WTC11 (cell line): ENCODE data around the gene CDC16. TPM values are rescaled to one million over a fixed set of nuclear protein-coding genes. Genes with fewer than 3 reads are reported as not detected.

Experiments used
- ATAC-seq: fragments of 200-7000 bp; cut with Tn5 transposase; 2 replicates; pipeline ENCODE4 v1.10.0; 2021; ENCODE audit warnings: mild to moderate bottlenecking, moderate library complexity
- CTCF ChIA-PET: fragments of 300-600 bp; sonication (Branson Sonifier 250); formaldehyde crosslinking; loops from one replicate; lab custom pipeline; 2021; ENCODE audit warnings: antibody characterized with exemption; lab: Charles Lee
- POLR2A ChIA-PET: fragments of 350-600 bp; sonication (Branson Sonifier 250); formaldehyde crosslinking; loops from one replicate; lab custom pipeline; 2021; ENCODE audit warnings: antibody characterized with exemption; lab: Charles Lee
- DNase-seq: peaks from one replicate; pipeline ENCODE4 v3.0.0; 2021; ENCODE audit warnings: low spot score
- H3K27ac Mint-ChIP-seq: 2 replicates; pipeline ENCODE4 v1.8.0; 2021; ENCODE audit warnings: mixed read lengths
- H3K27me3 Mint-ChIP-seq: 2 replicates; pipeline ENCODE4 v1.8.0; 2021; ENCODE audit warnings: low read depth, mild to moderate bottlenecking, moderate library complexity, mixed read lengths
- H3K36me3 Mint-ChIP-seq: 2 replicates; pipeline ENCODE4 v1.8.0; 2021; ENCODE audit warnings: mixed read lengths
- H3K4me1 Mint-ChIP-seq: 2 replicates; pipeline ENCODE4 v1.8.0; 2022; ENCODE audit warnings: mixed read lengths
- H3K4me3 Mint-ChIP-seq: 2 replicates; pipeline ENCODE4 v1.8.0; 2021; ENCODE audit warnings: mild to moderate bottlenecking, moderate library complexity, mixed read lengths
- H3K9me3 Mint-ChIP-seq: 2 replicates; pipeline ENCODE4 v1.8.0; 2021; ENCODE audit warnings: mixed read lengths
- ATF1 ChIP-seq: sonication (generic); formaldehyde crosslinking; IDR thresholded peaks from 2 replicates; pipeline ENCODE4 v1.8.1; 2023; ENCODE audit warnings: mild to moderate bottlenecking, moderate library complexity, missing genetic modification reagents
- CREB1 ChIP-seq: sonication (generic); formaldehyde crosslinking; IDR thresholded peaks from 2 replicates; pipeline ENCODE4 v1.8.0; 2023; ENCODE audit warnings: mild to moderate bottlenecking, missing genetic modification reagents
- CREM ChIP-seq: sonication (generic); formaldehyde crosslinking; IDR thresholded peaks from 2 replicates; pipeline ENCODE4 v1.8.1; 2022; ENCODE audit warnings: mild to moderate bottlenecking, missing genetic modification reagents, moderate library complexity
- ELF4 ChIP-seq: sonication (generic); formaldehyde crosslinking; IDR thresholded peaks from 2 replicates; pipeline ENCODE4 v1.8.1; 2022; ENCODE audit warnings: low read depth, mild to moderate bottlenecking, moderate library complexity, missing genetic modification reagents
- ESRRA ChIP-seq: sonication (generic); formaldehyde crosslinking; IDR thresholded peaks from 2 replicates; pipeline ENCODE4 v1.8.1; 2022; ENCODE audit warnings: mild to moderate bottlenecking, missing genetic modification reagents, borderline replicate concordance
- FOXP1 ChIP-seq: sonication (generic); formaldehyde crosslinking; IDR thresholded peaks from 2 replicates; pipeline ENCODE4 v1.8.0; 2022; ENCODE audit warnings: missing genetic modification reagents, mild to moderate bottlenecking, moderate library complexity, borderline replicate concordance
- GABPB1 ChIP-seq: sonication (generic); formaldehyde crosslinking; IDR thresholded peaks from 2 replicates; pipeline ENCODE4 v1.8.1; 2023; ENCODE audit warnings: mild to moderate bottlenecking, missing genetic modification reagents
- MXD4 ChIP-seq: fragments of 250-450 bp; sonication (Bioruptor Pico); IDR thresholded peaks from 2 replicates; pipeline ENCODE4 v1.8.0; 2021; ENCODE audit warnings: mild to moderate bottlenecking, moderate library complexity, borderline replicate concordance
- NFE2L1 ChIP-seq: sonication (generic); formaldehyde crosslinking; IDR thresholded peaks from 2 replicates; pipeline ENCODE4 v1.8.1; 2023; ENCODE audit warnings: missing genetic modification reagents
- PRRX2 ChIP-seq: fragments of 250-450 bp; sonication (Bioruptor Pico); IDR thresholded peaks from 2 replicates; pipeline ENCODE4 v1.8.0; 2021; ENCODE audit warnings: mild to moderate bottlenecking
- SP1 ChIP-seq: sonication (generic); formaldehyde crosslinking; conservative IDR thresholded peaks from 2 replicates; pipeline ENCODE4 v1.8.1; 2022; ENCODE audit warnings: missing genetic modification reagents
- ZNF232 ChIP-seq: sonication (generic); formaldehyde crosslinking; IDR thresholded peaks from 2 replicates; pipeline ENCODE4 v1.8.0; 2022; ENCODE audit warnings: mild to moderate bottlenecking, missing genetic modification reagents
- ZNF423 ChIP-seq: fragments of 250-450 bp; sonication (Bioruptor Pico); IDR thresholded peaks from 2 replicates; pipeline ENCODE4 v2.1.2; 2022; ENCODE audit warnings: mild to moderate bottlenecking, moderate library complexity
- total RNA-seq: library from RNA; stranded (reverse); gene quantifications from 3 replicates; pipeline ENCODE4 v1.2.3, GENCODE V29; 2021
- TF ChIP-seq, protein P1 (sequence below): sonication (generic); formaldehyde crosslinking; IDR thresholded peaks from 2 replicates; pipeline ENCODE4 v1.8.0; 2022; ENCODE audit warnings: mild to moderate bottlenecking, missing genetic modification reagents
- TF ChIP-seq, protein P2 (sequence below): sonication (generic); formaldehyde crosslinking; IDR thresholded peaks from 2 replicates; pipeline ENCODE4 v1.8.1; 2023; ENCODE audit warnings: mild to moderate bottlenecking, moderate library complexity, missing genetic modification reagents
- TF ChIP-seq, protein P3 (sequence below): sonication (generic); formaldehyde crosslinking; IDR thresholded peaks from 2 replicates; pipeline ENCODE4 v1.8.0; 2022; ENCODE audit warnings: missing genetic modification reagents
- TF ChIP-seq, protein P4 (sequence below): sonication (generic); formaldehyde crosslinking; IDR thresholded peaks from 2 replicates; pipeline ENCODE4 v1.8.1; 2023; ENCODE audit warnings: mild to moderate bottlenecking, missing genetic modification reagents
- TF ChIP-seq, protein P5 (sequence below): fragments of 250-450 bp; sonication (Bioruptor Pico); IDR thresholded peaks from 2 replicates; pipeline ENCODE4 v1.9.0; 2021; ENCODE audit warnings: mild to moderate bottlenecking
- TF ChIP-seq, protein P6 (sequence below): sonication (generic); formaldehyde crosslinking; IDR thresholded peaks from 2 replicates; pipeline ENCODE4 v1.8.0; 2023; ENCODE audit warnings: mild to moderate bottlenecking, missing genetic modification reagents
- TF ChIP-seq, protein P7 (sequence below): sonication (generic); formaldehyde crosslinking; conservative IDR thresholded peaks from 2 replicates; pipeline ENCODE4 v1.8.1; 2022; ENCODE audit warnings: mild to moderate bottlenecking, missing genetic modification reagents

The CDC16 gene
- total RNA-seq, 1 experiment from 2014 or later = 73.5 TPM

DNA sequence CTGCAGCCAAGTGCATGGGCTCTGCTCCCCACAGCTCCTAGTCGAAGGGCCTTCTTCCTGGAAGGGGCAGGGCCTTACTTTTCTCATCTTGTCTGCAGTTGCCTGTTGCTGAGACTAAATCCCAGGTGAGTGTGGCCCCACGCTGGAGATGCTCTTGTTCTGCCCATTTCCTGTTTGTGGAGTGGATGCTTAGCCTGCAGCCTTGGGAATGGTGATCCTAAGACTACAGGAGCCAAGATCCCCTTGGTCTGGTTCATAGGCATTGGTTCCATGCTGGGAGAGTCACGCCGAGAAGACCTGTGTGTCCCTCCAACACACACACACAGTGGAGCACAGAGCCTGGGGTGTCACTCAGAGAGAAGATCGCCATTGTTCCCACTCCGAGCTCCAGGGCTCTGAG is 32.1 kb upstream of the CDC16 start:
- Mint-ChIP-seq H3K4me3 (no peak overlapping the region), H3K4me1 (peaks cover 13% of the 10 kb centered on the region), H3K36me3 (peaks cover 12% of the 10 kb centered on the region), H3K27me3 (0 out of 2 replicates have a peak, but pooled peaks cover 2% of the 10 kb centered on the region), H3K27ac (no peak overlapping the region), H3K9me3 (peaks cover 13% of the 10 kb centered on the region)
- CTCF ChIA-PET = no interaction called here
- POLR2A ChIA-PET = no interaction called here
- TF ChIP-seq, protein P1, sequence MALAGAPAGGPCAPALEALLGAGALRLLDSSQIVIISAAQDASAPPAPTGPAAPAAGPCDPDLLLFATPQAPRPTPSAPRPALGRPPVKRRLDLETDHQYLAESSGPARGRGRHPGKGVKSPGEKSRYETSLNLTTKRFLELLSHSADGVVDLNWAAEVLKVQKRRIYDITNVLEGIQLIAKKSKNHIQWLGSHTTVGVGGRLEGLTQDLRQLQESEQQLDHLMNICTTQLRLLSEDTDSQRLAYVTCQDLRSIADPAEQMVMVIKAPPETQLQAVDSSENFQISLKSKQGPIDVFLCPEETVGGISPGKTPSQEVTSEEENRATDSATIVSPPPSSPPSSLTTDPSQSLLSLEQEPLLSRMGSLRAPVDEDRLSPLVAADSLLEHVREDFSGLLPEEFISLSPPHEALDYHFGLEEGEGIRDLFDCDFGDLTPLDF (CRISPR knock-in tag) = no peak
- TF ChIP-seq CREM (CRISPR knock-in tag) (no peak), NFE2L1 (CRISPR knock-in tag) (no peak), PRRX2 (no peak), MXD4 (CRISPR knock-in tag) (no peak), ESRRA (CRISPR knock-in tag) (no peak), ZNF232 (no peak), FOXP1 (CRISPR knock-in tag) (no peak)
- TF ChIP-seq, protein P2, sequence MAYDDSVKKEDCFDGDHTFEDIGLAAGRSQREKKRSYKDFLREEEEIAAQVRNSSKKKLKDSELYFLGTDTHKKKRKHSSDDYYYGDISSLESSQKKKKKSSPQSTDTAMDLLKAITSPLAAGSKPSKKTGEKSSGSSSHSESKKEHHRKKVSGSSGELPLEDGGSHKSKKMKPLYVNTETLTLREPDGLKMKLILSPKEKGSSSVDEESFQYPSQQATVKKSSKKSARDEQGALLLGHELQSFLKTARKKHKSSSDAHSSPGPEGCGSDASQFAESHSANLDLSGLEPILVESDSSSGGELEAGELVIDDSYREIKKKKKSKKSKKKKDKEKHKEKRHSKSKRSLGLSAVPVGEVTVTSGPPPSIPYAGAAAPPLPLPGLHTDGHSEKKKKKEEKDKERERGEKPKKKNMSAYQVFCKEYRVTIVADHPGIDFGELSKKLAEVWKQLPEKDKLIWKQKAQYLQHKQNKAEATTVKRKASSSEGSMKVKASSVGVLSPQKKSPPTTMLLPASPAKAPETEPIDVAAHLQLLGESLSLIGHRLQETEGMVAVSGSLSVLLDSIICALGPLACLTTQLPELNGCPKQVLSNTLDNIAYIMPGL (CRISPR knock-in tag) = no peak
- TF ChIP-seq, protein P3, sequence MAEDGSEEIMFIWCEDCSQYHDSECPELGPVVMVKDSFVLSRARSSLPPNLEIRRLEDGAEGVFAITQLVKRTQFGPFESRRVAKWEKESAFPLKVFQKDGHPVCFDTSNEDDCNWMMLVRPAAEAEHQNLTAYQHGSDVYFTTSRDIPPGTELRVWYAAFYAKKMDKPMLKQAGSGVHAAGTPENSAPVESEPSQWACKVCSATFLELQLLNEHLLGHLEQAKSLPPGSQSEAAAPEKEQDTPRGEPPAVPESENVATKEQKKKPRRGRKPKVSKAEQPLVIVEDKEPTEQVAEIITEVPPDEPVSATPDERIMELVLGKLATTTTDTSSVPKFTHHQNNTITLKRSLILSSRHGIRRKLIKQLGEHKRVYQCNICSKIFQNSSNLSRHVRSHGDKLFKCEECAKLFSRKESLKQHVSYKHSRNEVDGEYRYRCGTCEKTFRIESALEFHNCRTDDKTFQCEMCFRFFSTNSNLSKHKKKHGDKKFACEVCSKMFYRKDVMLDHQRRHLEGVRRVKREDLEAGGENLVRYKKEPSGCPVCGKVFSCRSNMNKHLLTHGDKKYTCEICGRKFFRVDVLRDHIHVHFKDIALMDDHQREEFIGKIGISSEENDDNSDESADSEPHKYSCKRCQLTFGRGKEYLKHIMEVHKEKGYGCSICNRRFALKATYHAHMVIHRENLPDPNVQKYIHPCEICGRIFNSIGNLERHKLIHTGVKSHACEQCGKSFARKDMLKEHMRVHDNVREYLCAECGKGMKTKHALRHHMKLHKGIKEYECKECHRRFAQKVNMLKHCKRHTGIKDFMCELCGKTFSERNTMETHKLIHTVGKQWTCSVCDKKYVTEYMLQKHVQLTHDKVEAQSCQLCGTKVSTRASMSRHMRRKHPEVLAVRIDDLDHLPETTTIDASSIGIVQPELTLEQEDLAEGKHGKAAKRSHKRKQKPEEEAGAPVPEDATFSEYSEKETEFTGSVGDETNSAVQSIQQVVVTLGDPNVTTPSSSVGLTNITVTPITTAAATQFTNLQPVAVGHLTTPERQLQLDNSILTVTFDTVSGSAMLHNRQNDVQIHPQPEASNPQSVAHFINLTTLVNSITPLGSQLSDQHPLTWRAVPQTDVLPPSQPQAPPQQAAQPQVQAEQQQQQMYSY (CRISPR knock-in tag) = no peak
- DNase-seq = no peak
- no peak for ATAC-seq

DNA sequence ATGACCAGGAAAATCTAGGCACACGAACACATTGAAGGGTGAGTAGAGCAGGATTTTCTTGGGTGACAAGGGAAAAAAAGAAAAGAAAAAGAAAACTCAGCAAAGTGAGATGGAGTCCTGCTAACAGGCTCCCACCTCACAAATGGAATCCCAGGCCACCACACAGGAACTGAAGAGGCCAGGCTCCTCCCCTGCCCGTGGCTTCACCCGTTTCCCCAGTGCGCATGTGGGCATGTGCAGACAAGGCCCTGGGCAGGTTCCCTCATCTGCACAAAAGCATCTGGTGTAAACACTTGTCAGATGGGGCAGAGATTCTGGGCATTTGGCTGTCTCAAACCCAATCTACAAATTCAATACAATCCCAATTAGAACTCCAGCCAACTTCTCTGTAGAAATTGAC is 31.2 kb upstream of the CDC16 start:
- Mint-ChIP-seq H3K27ac (no peak overlapping the region), H3K27me3 (peaks cover 8% of the 10 kb centered on the region; the same call in 1 of the 2 replicates), H3K4me1 (peaks cover 13% of the 10 kb centered on the region), H3K36me3 (peaks cover 17% of the 10 kb centered on the region), H3K4me3 (no peak overlapping the region), H3K9me3 (peaks cover 21% of the 10 kb centered on the region)
- ChIA-PET CTCF (no interaction called here), POLR2A (no interaction called here)
- no peak for DNase-seq
- ATAC-seq = no peak
- no peak for TF ChIP-seq ELF4
- TF ChIP-seq, protein P4, sequence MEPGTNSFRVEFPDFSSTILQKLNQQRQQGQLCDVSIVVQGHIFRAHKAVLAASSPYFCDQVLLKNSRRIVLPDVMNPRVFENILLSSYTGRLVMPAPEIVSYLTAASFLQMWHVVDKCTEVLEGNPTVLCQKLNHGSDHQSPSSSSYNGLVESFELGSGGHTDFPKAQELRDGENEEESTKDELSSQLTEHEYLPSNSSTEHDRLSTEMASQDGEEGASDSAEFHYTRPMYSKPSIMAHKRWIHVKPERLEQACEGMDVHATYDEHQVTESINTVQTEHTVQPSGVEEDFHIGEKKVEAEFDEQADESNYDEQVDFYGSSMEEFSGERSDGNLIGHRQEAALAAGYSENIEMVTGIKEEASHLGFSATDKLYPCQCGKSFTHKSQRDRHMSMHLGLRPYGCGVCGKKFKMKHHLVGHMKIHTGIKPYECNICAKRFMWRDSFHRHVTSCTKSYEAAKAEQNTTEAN (CRISPR knock-in tag) = no peak
- TF ChIP-seq SP1 (CRISPR knock-in tag) = no peak
- TF ChIP-seq, protein P5, sequence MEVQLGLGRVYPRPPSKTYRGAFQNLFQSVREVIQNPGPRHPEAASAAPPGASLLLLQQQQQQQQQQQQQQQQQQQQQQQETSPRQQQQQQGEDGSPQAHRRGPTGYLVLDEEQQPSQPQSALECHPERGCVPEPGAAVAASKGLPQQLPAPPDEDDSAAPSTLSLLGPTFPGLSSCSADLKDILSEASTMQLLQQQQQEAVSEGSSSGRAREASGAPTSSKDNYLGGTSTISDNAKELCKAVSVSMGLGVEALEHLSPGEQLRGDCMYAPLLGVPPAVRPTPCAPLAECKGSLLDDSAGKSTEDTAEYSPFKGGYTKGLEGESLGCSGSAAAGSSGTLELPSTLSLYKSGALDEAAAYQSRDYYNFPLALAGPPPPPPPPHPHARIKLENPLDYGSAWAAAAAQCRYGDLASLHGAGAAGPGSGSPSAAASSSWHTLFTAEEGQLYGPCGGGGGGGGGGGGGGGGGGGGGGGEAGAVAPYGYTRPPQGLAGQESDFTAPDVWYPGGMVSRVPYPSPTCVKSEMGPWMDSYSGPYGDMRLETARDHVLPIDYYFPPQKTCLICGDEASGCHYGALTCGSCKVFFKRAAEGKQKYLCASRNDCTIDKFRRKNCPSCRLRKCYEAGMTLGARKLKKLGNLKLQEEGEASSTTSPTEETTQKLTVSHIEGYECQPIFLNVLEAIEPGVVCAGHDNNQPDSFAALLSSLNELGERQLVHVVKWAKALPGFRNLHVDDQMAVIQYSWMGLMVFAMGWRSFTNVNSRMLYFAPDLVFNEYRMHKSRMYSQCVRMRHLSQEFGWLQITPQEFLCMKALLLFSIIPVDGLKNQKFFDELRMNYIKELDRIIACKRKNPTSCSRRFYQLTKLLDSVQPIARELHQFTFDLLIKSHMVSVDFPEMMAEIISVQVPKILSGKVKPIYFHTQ (CRISPR knock-in tag) = no peak
- no peak for TF ChIP-seq ZNF423 (CRISPR knock-in tag)
- TF ChIP-seq, protein P6, sequence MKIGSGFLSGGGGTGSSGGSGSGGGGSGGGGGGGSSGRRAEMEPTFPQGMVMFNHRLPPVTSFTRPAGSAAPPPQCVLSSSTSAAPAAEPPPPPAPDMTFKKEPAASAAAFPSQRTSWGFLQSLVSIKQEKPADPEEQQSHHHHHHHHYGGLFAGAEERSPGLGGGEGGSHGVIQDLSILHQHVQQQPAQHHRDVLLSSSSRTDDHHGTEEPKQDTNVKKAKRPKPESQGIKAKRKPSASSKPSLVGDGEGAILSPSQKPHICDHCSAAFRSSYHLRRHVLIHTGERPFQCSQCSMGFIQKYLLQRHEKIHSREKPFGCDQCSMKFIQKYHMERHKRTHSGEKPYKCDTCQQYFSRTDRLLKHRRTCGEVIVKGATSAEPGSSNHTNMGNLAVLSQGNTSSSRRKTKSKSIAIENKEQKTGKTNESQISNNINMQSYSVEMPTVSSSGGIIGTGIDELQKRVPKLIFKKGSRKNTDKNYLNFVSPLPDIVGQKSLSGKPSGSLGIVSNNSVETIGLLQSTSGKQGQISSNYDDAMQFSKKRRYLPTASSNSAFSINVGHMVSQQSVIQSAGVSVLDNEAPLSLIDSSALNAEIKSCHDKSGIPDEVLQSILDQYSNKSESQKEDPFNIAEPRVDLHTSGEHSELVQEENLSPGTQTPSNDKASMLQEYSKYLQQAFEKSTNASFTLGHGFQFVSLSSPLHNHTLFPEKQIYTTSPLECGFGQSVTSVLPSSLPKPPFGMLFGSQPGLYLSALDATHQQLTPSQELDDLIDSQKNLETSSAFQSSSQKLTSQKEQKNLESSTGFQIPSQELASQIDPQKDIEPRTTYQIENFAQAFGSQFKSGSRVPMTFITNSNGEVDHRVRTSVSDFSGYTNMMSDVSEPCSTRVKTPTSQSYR (CRISPR knock-in tag) = no peak
- TF ChIP-seq CREB1 (CRISPR knock-in tag) = no peak
- TF ChIP-seq, protein P7, sequence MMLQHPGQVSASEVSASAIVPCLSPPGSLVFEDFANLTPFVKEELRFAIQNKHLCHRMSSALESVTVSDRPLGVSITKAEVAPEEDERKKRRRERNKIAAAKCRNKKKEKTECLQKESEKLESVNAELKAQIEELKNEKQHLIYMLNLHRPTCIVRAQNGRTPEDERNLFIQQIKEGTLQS = no peak
- no peak for TF ChIP-seq ATF1
- no peak for TF ChIP-seq MXD4 (CRISPR knock-in tag)
- no peak for TF ChIP-seq GABPB1 (CRISPR knock-in tag)
